AG09319 (cell line): ENCODE data around the gene ZNF236.

Experiments used
- DNase-seq: peaks from one replicate; pipeline ENCODE4 v3.0.0-alpha.2; 2010; ENCODE audit warnings: low read depth; ENCODE audit errors: extremely low read depth
- CTCF ChIP-seq: IDR thresholded peaks from 2 replicates; pipeline ENCODE4 v1.5.1; 2011; ENCODE audit warnings: low read depth, mild to moderate bottlenecking, inconsistent platforms, low read length, moderate library complexity

Gene ZNF236

DNA sequence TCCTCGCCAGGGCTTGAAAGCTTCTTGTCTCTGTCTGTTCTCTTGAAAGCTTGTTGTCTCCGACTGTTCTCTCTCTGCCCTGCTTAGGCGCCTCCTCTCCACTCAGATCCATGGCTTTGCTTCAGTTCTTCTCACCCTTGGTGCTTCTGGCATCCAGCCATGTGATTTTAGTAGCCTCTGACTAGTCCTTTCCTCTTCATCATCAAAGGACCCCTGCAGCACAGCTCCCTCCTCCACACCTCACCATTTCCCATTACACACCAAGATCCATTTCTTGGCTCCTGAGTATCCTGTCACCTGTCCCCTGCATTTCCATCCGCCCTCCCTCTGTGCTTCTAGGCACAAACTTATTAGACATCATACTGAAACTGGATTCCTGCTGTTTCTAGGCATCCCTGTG is 59.4 kb downstream of the ZNF236 start:
- no peak for TF ChIP-seq CTCF
- no peak for DNase-seq

- no peak for DNase-seq
- no peak for TF ChIP-seq CTCF
Measured at GRCh38 chr18:76882146-76882545, 59.8 kb downstream of the ZNF236 start.

- no peak for TF ChIP-seq CTCF
- no peak for DNase-seq
Measured at GRCh38 chr18:76885001-76885400, 62.6 kb downstream of the ZNF236 start.

- DNase-seq = no peak
- TF ChIP-seq CTCF = no peak
Measured at GRCh38 chr18:76886112-76886511, 63.8 kb downstream of the ZNF236 start.

DNA sequence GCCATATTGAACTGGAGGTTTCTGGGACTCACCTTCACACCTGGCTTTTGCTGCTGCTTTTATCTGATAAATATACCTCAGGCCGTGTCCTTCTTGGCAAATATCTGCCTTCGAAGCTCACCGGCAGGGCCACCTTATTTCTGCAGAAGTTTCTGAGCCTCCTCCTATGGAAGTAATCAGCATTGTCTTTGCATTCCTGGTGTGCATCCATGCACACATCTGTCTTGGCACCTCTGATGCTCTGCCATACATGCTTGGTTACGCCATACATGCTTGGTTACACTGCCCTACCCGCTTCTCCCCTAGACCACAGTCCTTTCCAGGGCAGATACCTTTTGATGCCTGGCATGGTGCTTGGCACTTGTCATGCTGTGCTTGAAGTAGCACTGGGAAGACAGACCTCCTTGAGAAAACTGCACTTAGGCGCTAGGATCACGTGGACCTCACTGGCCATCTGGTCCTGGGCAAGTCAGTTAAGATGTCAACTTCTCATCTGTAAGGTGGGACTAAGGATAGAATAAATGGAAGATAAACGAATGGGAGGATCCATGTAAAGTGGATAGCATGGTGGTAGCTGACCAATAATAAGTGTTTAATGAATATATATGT is 66.8 kb downstream of the ZNF236 start:
- no peak for TF ChIP-seq CTCF
- DNase-seq = no peak

- TF ChIP-seq CTCF = no peak
- DNase-seq = no peak
Measured at GRCh38 chr18:76892832-76893231, 70.5 kb downstream of the ZNF236 start.

DNA sequence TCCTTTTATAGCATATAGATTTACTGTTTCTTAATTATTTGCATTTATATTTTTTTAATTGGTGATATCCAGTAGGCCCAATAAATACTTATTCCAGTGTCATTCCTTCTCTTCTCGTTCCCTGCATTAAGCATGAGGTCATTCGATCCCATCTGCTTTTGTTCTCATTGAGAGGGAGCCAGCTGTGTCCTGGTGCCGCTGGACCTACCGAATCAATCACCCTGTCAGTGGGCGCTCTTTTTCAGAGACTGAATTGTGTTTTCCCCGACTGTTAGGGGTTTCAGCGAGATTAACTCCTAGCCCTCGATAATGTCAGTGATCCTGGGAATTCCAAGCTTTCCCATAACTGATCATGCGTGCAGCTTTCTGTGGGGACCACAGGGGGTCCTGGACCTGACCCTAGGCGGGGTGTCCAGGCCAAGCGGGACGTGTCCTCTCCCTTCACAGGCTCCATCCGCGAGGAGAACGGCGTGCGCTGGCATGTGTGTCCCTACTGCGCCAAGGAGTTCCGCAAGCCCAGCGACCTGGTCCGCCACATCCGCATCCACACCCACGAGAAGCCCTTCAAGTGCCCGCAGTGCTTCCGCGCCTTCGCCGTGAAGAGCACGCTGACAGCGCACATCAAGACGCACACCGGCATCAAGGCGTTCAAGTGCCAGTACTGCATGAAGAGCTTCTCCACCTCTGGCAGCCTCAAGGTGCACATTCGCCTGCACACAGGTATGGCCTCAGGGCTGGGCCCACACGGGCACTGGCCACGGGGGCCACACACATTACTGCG is 72.4 kb downstream of the ZNF236 start:
- DNase-seq = no peak
- no peak for TF ChIP-seq CTCF
